Hepatocyte (in vitro differentiated cells): ENCODE results near the gene PPP1CC.

ENCODE experiments used
- CTCF ChIP-seq: fragments of 200-600 bp; sonication (generic); IDR thresholded peaks from 2 replicates; pipeline ENCODE4 v1.5.1; 2016; ENCODE audit warnings: antibody characterized with exemption, mild to moderate bottlenecking; ENCODE audit not compliant: poor library complexity
- EZH2 ChIP-seq: fragments of 200-600 bp; sonication (generic); IDR thresholded peaks from 2 replicates; pipeline ENCODE4 v1.6.1; 2016; ENCODE audit warnings: antibody characterized with exemption, mild to moderate bottlenecking, borderline replicate concordance
- EZH2phosphoT487 ChIP-seq: fragments of 200-600 bp; sonication (generic); IDR thresholded peaks from one replicate; pipeline ENCODE4 v1.6.1; 2018; ENCODE audit warnings: antibody characterized with exemption, mild to moderate bottlenecking, low read depth, moderate library complexity; ENCODE audit not compliant: unreplicated experiment, severe bottlenecking

GRCh38 chr12:110696283-110696682, 46.4 kb downstream of the PPP1CC start:
- TF ChIP-seq CTCF (no peak), EZH2 (no peak), EZH2phosphoT487 (no peak)
